PC-3 (cell line): ENCODE results near the gene ATXN7L1.

Source experiments
- CTCF ChIP-seq: fragments of 300-600 bp; sonication (generic); conservative IDR thresholded peaks from 2 replicates; pipeline ENCODE4 v1.5.1; 2017; ENCODE audit warnings: antibody characterized with exemption, low read depth, mild to moderate bottlenecking, low read length
- EZH2phosphoT487 ChIP-seq: fragments of 300-600 bp; sonication (generic); IDR thresholded peaks from 2 replicates; pipeline ENCODE4 v1.6.1; 2018; ENCODE audit warnings: mild to moderate bottlenecking, antibody characterized with exemption, low read length, borderline replicate concordance

GRCh38 chr7:105860793-105861192 lies 15.6 kb downstream of the ATXN7L1 start:
- TF ChIP-seq CTCF (no peak), EZH2phosphoT487 (no peak)
